MCF 10A (cell line): ENCODE results near the gene GON7. TPM values are rescaled to one million over a fixed set of nuclear protein-coding genes. Genes with fewer than 3 reads are reported as not detected.
A peak's percentile ranks its signal among the peaks of the same experiment; 100 is the strongest.

Experiments used
- BruUV-seq: library from RNA; stranded (reverse); fragments of 400-500 nt; replicated peaks from 2 replicates; lab custom pipeline; 2021; lab: Mats Ljungman, UMichigan
- CTCF ChIA-PET: fragments of 300-600 bp; sonication (Branson Sonifier 250); formaldehyde crosslinking; extraction: SDS; loops from one replicate; lab custom pipeline; 2021; ENCODE audit warnings: antibody characterized with exemption, inconsistent platforms; lab: Yijun Ruan, JAX
- POLR2A ChIA-PET: fragments of 300-600, 350-650 bp; sonication (Branson Sonifier 250); formaldehyde crosslinking; extraction: SDS; loops from one replicate; lab custom pipeline; 2020; ENCODE audit warnings: antibody characterized with exemption, inconsistent platforms; lab: Yijun Ruan, JAX
- DNase-seq: peaks from one replicate; pipeline ENCODE4 v3.0.0-alpha.2; 2018; ENCODE audit not compliant: unreplicated experiment
- H3K27ac Mint-ChIP-seq: one replicate; pipeline ENCODE4 v1.8.0; 2022; ENCODE audit warnings: mild to moderate bottlenecking, low read depth, mixed read lengths; ENCODE audit not compliant: unreplicated experiment
- H3K27me3 Mint-ChIP-seq: one replicate; pipeline ENCODE4 v1.8.0; 2022; ENCODE audit warnings: mixed read lengths; ENCODE audit not compliant: insufficient read depth, unreplicated experiment
- H3K36me3 Mint-ChIP-seq: one replicate; pipeline ENCODE4 v1.8.0; 2022; ENCODE audit warnings: mild to moderate bottlenecking, moderate library complexity, mixed read lengths; ENCODE audit not compliant: insufficient read depth, unreplicated experiment
- H3K4me1 Mint-ChIP-seq: one replicate; pipeline ENCODE4 v1.8.0; 2022; ENCODE audit warnings: mixed read lengths; ENCODE audit not compliant: insufficient read depth, unreplicated experiment
- H3K4me3 Mint-ChIP-seq: one replicate; pipeline ENCODE4 v1.8.0; 2022; ENCODE audit warnings: mild to moderate bottlenecking, moderate library complexity, mixed read lengths; ENCODE audit not compliant: unreplicated experiment
- H3K9me3 Mint-ChIP-seq: one replicate; pipeline ENCODE4 v1.8.0; 2022; ENCODE audit warnings: mixed read lengths; ENCODE audit not compliant: unreplicated experiment
- CTCF ChIP-seq: fragments of 200-600 bp; IDR thresholded peaks from one replicate; pipeline ENCODE4 v1.8.0; 2022; ENCODE audit warnings: antibody characterized with exemption, mild to moderate bottlenecking; ENCODE audit not compliant: unreplicated experiment
- intact Hi-C: fragments of 100-400 bp; cut with micrococcal nuclease; formaldehyde crosslinking; loops from 2 replicates; pipeline ENCODE4 v1.14.1; 2022
- total RNA-seq: library from RNA; stranded (reverse); gene quantifications from 2 replicates; pipeline ENCODE4 v1.2.3, GENCODE V29; 2022

The GON7 gene
- total RNA-seq, 1 experiment from 2014 or later = 9.9 TPM

- CTCF ChIA-PET = interaction anchor here (0.6 to 2.1 kb wide), 10 partner anchors 11 to 1332 kb away, joined by 3 to 6 read pairs (median 4); no protein-coding TSS in a partner anchor
- Mint-ChIP-seq H3K36me3 (peaks cover 86% of the 10 kb centered on the region), H3K27ac (no peak overlapping the region), H3K9me3 (no peaks in the 10 kb centered on the region), H3K27me3 (no peaks in the 10 kb centered on the region), H3K4me3 (no peak overlapping the region), H3K4me1 (no peaks in the 10 kb centered on the region)
- no TSS peak for BruUV-seq
- TF ChIP-seq CTCF = peak; percentile 78
- POLR2A ChIA-PET = interaction anchor here (0.6 to 0.8 kb wide), 3 partner anchors 12 to 305 kb away, joined by 3 to 6 read pairs (median 4); partner anchors contain the start of genes GON7 and UBR7
- DNase-seq = peak; percentile 67
- intact Hi-C loops = loop anchor here (5.0 kb wide), 1 partner anchor 337 kb away; no protein-coding TSS in a partner anchor
Measured at GRCh38 chr14:93219103-93219726, 12.3 kb upstream of the GON7 start.

GRCh38 chr14:93214598-93214997 is 7.7 kb upstream of the GON7 start:
- ChIA-PET POLR2A (no interaction called here), CTCF (no interaction called here)
- H3K27me3 Mint-ChIP-seq = no peaks in the 10 kb centered on the region
- H3K4me1 Mint-ChIP-seq = no peaks in the 10 kb centered on the region
- no peak for DNase-seq
- TF ChIP-seq CTCF = no peak
- no peaks in the 10 kb centered on the region for H3K9me3 Mint-ChIP-seq
- H3K27ac Mint-ChIP-seq = no peak overlapping the region
- BruUV-seq = no TSS peak
- intact Hi-C loops = no loop called here
- no peak overlapping the region for H3K4me3 Mint-ChIP-seq
- H3K36me3 Mint-ChIP-seq = peaks cover 81% of the 10 kb centered on the region

- CTCF ChIA-PET = interaction anchor here (1.0 kb wide), 1 partner anchor 267 kb away, joined by 4 read pairs; no protein-coding TSS in a partner anchor
- Mint-ChIP-seq H3K4me3 (no peak overlapping the region), H3K9me3 (no peaks in the 10 kb centered on the region), H3K36me3 (peaks cover 60% of the 10 kb centered on the region), H3K27me3 (no peaks in the 10 kb centered on the region), H3K27ac (no peak overlapping the region), H3K4me1 (peaks cover 6% of the 10 kb centered on the region)
- no peak for DNase-seq
- no TSS peak for BruUV-seq
- intact Hi-C loops = no loop called here
- TF ChIP-seq CTCF = no peak
- POLR2A ChIA-PET = no interaction called here
Measured at GRCh38 chr14:93212432-93212831, 5.6 kb upstream of the GON7 start.

GRCh38 chr14:93207468-93208308 is 823 bp upstream of the GON7 start:
- ChIA-PET POLR2A (interaction anchor here (0.6 to 4.7 kb wide), 16 partner anchors 12 to 873 kb away, joined by 3 to 77 read pairs (median 6); partner anchors contain the start of genes DDX24, IFI27L1, LYSET and MOAP1), CTCF (interaction anchor here (0.7 to 4.6 kb wide), 12 partner anchors 9 to 1648 kb away, joined by 3 to 18 read pairs (median 4); no protein-coding TSS in a partner anchor)
- Mint-ChIP-seq H3K4me1 (peaks cover 12% of the 10 kb centered on the region), H3K4me3 (peak overlapping the region; percentile 97), H3K9me3 (no peaks in the 10 kb centered on the region), H3K27ac (peak overlapping the region; percentile 98), H3K36me3 (peaks cover 33% of the 10 kb centered on the region), H3K27me3 (no peaks in the 10 kb centered on the region)
- DNase-seq = peak; percentile 50
- BruUV-seq = no TSS peak
- peak; percentile 15 for TF ChIP-seq CTCF
- intact Hi-C loops = loop anchor here (1.0 to 10.0 kb wide), 3 partner anchors 23 to 337 kb away; partner anchors contain the start of genes LYSET and MOAP1
